WTC11 (cell line): ENCODE measurements around the gene LIMS2. TPM values are rescaled to one million over a fixed set of nuclear protein-coding genes. Genes with fewer than 3 reads are reported as not detected.

ENCODE experiments used
- ATAC-seq: fragments of 200-7000 bp; cut with Tn5 transposase; 2 replicates; pipeline ENCODE4 v1.10.0; 2021; ENCODE audit warnings: mild to moderate bottlenecking, moderate library complexity
- CTCF ChIA-PET: fragments of 300-600 bp; sonication (Branson Sonifier 250); formaldehyde crosslinking; loops from one replicate; lab custom pipeline; 2021; ENCODE audit warnings: antibody characterized with exemption; lab: Charles Lee
- POLR2A ChIA-PET: fragments of 350-600 bp; sonication (Branson Sonifier 250); formaldehyde crosslinking; loops from one replicate; lab custom pipeline; 2021; ENCODE audit warnings: antibody characterized with exemption; lab: Charles Lee
- DNase-seq: peaks from one replicate; pipeline ENCODE4 v3.0.0; 2021; ENCODE audit warnings: low spot score
- H3K27ac Mint-ChIP-seq: 2 replicates; pipeline ENCODE4 v1.8.0; 2021; ENCODE audit warnings: mixed read lengths
- H3K27me3 Mint-ChIP-seq: 2 replicates; pipeline ENCODE4 v1.8.0; 2021; ENCODE audit warnings: low read depth, mild to moderate bottlenecking, moderate library complexity, mixed read lengths
- H3K36me3 Mint-ChIP-seq: 2 replicates; pipeline ENCODE4 v1.8.0; 2021; ENCODE audit warnings: mixed read lengths
- H3K4me1 Mint-ChIP-seq: 2 replicates; pipeline ENCODE4 v1.8.0; 2022; ENCODE audit warnings: mixed read lengths
- H3K4me3 Mint-ChIP-seq: 2 replicates; pipeline ENCODE4 v1.8.0; 2021; ENCODE audit warnings: mild to moderate bottlenecking, moderate library complexity, mixed read lengths
- H3K9me3 Mint-ChIP-seq: 2 replicates; pipeline ENCODE4 v1.8.0; 2021; ENCODE audit warnings: mixed read lengths
- KAT7 ChIP-seq: sonication (generic); formaldehyde crosslinking; IDR thresholded peaks from 2 replicates; pipeline ENCODE4 v1.8.1; 2023; ENCODE audit warnings: missing genetic modification reagents, mild to moderate bottlenecking, borderline replicate concordance
- NFE2L1 ChIP-seq: sonication (generic); formaldehyde crosslinking; IDR thresholded peaks from 2 replicates; pipeline ENCODE4 v1.8.1; 2023; ENCODE audit warnings: missing genetic modification reagents
- PRDM15 ChIP-seq: sonication (generic); formaldehyde crosslinking; IDR thresholded peaks from 2 replicates; pipeline ENCODE4 v1.8.0; 2022; ENCODE audit warnings: missing genetic modification reagents
- PRRX2 ChIP-seq: fragments of 250-450 bp; sonication (Bioruptor Pico); IDR thresholded peaks from 2 replicates; pipeline ENCODE4 v1.8.0; 2021; ENCODE audit warnings: mild to moderate bottlenecking
- USF2 ChIP-seq: sonication (generic); formaldehyde crosslinking; IDR thresholded peaks from 2 replicates; pipeline ENCODE4 v1.8.1; 2023; ENCODE audit warnings: mild to moderate bottlenecking, missing genetic modification reagents, moderate library complexity
- ZNF232 ChIP-seq: sonication (generic); formaldehyde crosslinking; IDR thresholded peaks from 2 replicates; pipeline ENCODE4 v1.8.0; 2022; ENCODE audit warnings: mild to moderate bottlenecking, missing genetic modification reagents
- ZNF263 ChIP-seq: sonication (generic); formaldehyde crosslinking; IDR thresholded peaks from 2 replicates; pipeline ENCODE4 v1.8.1; 2022; ENCODE audit warnings: low read depth, mild to moderate bottlenecking, moderate library complexity, missing genetic modification reagents
- ZNF512 ChIP-seq: sonication (generic); formaldehyde crosslinking; IDR thresholded peaks from 2 replicates; pipeline ENCODE4 v1.8.1; 2022; ENCODE audit warnings: missing genetic modification reagents, borderline replicate concordance
- total RNA-seq: library from RNA; stranded (reverse); gene quantifications from 3 replicates; pipeline ENCODE4 v1.2.3, GENCODE V29; 2021

The LIMS2 gene
- total RNA-seq, 1 experiment from 2014 or later, result 2.4 TPM

- Mint-ChIP-seq H3K4me1 (peaks cover 9% of the 10 kb centered on the region), H3K9me3 (no peaks in the 10 kb centered on the region)
- TF ChIP-seq ZNF263 (CRISPR knock-in tag), result no peak
- no peak for TF ChIP-seq ZNF232 (CRISPR knock-in tag)
- TF ChIP-seq ZNF512 (CRISPR knock-in tag), result no peak
- TF ChIP-seq PRDM15 (CRISPR knock-in tag), result no peak
- TF ChIP-seq PRRX2 (CRISPR knock-in tag), result no peak
- TF ChIP-seq, all 79 proteins: peak for 0
- Mint-ChIP-seq H3K36me3 (no peaks in the 10 kb centered on the region), H3K27me3 (peaks cover 2% of the 10 kb centered on the region; the same call in 1 of the 2 replicates), H3K4me3 (no peak within 1 kb of the TSS), H3K27ac (peak within 1 kb of the TSS; percentile 45; the same call in 1 of the 2 replicates)
- ATAC-seq (no peak), DNase-seq (no peak)
- ChIA-PET CTCF (interaction anchor here (0.6 to 2.3 kb wide), 3 partner anchors 9 to 69 kb away, joined by 3 to 14 read pairs (median 4); no protein-coding TSS in a partner anchor), POLR2A (no interaction called here)
These were observed 29.7 kb downstream of the LIMS2 start, which contains the start of gene GPR17 for GRCh38 chr2:127645395-127646291. GPR17 (plus strand) TSS chr2:127646153; CDS start chr2:127650736, 4,583 bp downstream.

GRCh38 chr2:127645026-127645394 lies 30.3 kb downstream of the LIMS2 start:
- CTCF ChIA-PET, result interaction anchor here (0.7 to 2.3 kb wide), 3 partner anchors 51 to 82 kb away, joined by 3 to 14 read pairs (median 4); no protein-coding TSS in a partner anchor
- ATAC-seq, result no peak
- Mint-ChIP-seq H3K27me3 (peaks cover 2% of the 10 kb centered on the region; the same call in 1 of the 2 replicates), H3K36me3 (no peaks in the 10 kb centered on the region), H3K9me3 (no peaks in the 10 kb centered on the region), H3K27ac (no peak overlapping the region), H3K4me3 (no peak overlapping the region), H3K4me1 (peaks cover 9% of the 10 kb centered on the region)
- POLR2A ChIA-PET, result no interaction called here
- TF ChIP-seq KAT7 (CRISPR knock-in tag) (no peak), ZNF263 (CRISPR knock-in tag) (no peak), NFE2L1 (no peak)
- no peak for DNase-seq

GRCh38 chr2:127644066-127645025 lies 31.0 kb downstream of the LIMS2 start:
- H3K9me3 Mint-ChIP-seq, result no peaks in the 10 kb centered on the region
- no peak overlapping the region; the same call in 1 of the 2 replicates for H3K27ac Mint-ChIP-seq
- no peak for DNase-seq
- no peaks in the 10 kb centered on the region for H3K36me3 Mint-ChIP-seq
- no peak overlapping the region for H3K4me3 Mint-ChIP-seq
- TF ChIP-seq USF2 (CRISPR knock-in tag), result peak; percentile 38; the same call in 1 of the 2 replicates
- no peak for TF ChIP-seq PRRX2 (CRISPR knock-in tag)
- CTCF ChIA-PET, result interaction anchor here (0.7 to 2.3 kb wide), 4 partner anchors 52 to 81 kb away, joined by 3 to 14 read pairs (median 4); no protein-coding TSS in a partner anchor
- H3K4me1 Mint-ChIP-seq, result peaks cover 7% of the 10 kb centered on the region
- H3K27me3 Mint-ChIP-seq, result no peaks in the 10 kb centered on the region
- POLR2A ChIA-PET, result interaction anchor here (0.5 kb wide), 1 partner anchor 52 kb away, joined by 3 read pairs; no protein-coding TSS in a partner anchor
- ATAC-seq, result no peak
